Transverse colon (tissue), 4 donors: ENCODE results near the gene PDCD1. TPM values are rescaled to one million over a fixed set of nuclear protein-coding genes. Genes with fewer than 3 reads are reported as not detected.

Source experiments
- DNase-seq: peaks from one replicate; pipeline ENCODE4 v3.0.0-alpha.2; 2019
- H3K27ac ChIP-seq, 4 donors: fragments of 200-600 bp; sonication (generic); 2 replicates each; pipeline ENCODE4 v1.5.1; 2016 to 2018; ENCODE audit warnings: inconsistent platforms in 4 of 4
- H3K27me3 ChIP-seq: fragments of 200-600 bp; sonication (generic); 2 replicates; pipeline ENCODE4 v1.5.1; 2017; ENCODE audit warnings: inconsistent platforms
- H3K36me3 ChIP-seq, 4 donors: fragments of 200-600 bp; sonication (generic); 2 replicates each; pipeline ENCODE4 v1.5.1; 2017 to 2019; ENCODE audit warnings: inconsistent platforms in 4 of 4
- H3K4me1 ChIP-seq, 4 donors: fragments of 200-600 bp; sonication (generic); 2 replicates each; pipeline ENCODE4 v1.5.1; 2017 to 2020; ENCODE audit warnings: inconsistent platforms in 4 of 4
- H3K4me3 ChIP-seq, 4 donors: fragments of 200-600 bp; sonication (generic); 1 replicate in 1 of 4; 2 replicates in 3 of 4; pipeline versions ENCODE4 v1.5.1 to v1.6.1; 2017 to 2019; ENCODE audit warnings: inconsistent platforms in 4 of 4
- H3K9me3 ChIP-seq, 2 donors: fragments of 200-600 bp; sonication (generic); 2 replicates each; pipeline ENCODE4 v1.5.1; 2017 to 2019; ENCODE audit warnings: inconsistent platforms in 2 of 2
- EP300 ChIP-seq: sonication (generic); formaldehyde crosslinking; IDR thresholded peaks from one replicate; pipeline ENCODE4 v1.6.1; 2017; ENCODE audit warnings: antibody characterized with exemption, low read depth
- POLR2A ChIP-seq: fragments of 450-650 bp; IDR thresholded peaks from one replicate; pipeline ENCODE4 v1.6.1; 2016; ENCODE audit warnings: antibody characterized with exemption, mild to moderate bottlenecking, moderate library complexity
- POLR2AphosphoS5 ChIP-seq, 3 donors: sonication (generic); formaldehyde crosslinking; IDR thresholded peaks; one replicate each; pipeline ENCODE4 v1.6.1; 2016; ENCODE audit warnings: antibody characterized with exemption in 3 of 3
- WGBS, 2 donors: methylation state at CpG; one replicate each; pipeline ENCODE4 v1.1.5; 2018; ENCODE audit warnings: low coverage in 1 of 2; 5-methylcytosine and 5-hydroxymethylcytosine counted together
- in situ Hi-C, 4 donors: fragments of 200-750 bp; cut with MboI; loops; one replicate each; pipeline versions ENCODE4 v1.15.0 to v1.15.1; 2017; ENCODE audit warnings: low sequenced_read_pairs in 3 of 4, low pct_ligation_motif_present in 1 of 4, low pct_unique_long_range_greater_than_20kb in 1 of 4
- intact Hi-C: fragments of 100-400 bp; cut with DNase I; formaldehyde crosslinking; loops from one replicate; pipeline ENCODE4 v1.15.1; 2023; ENCODE audit warnings: low total_unique reads
- total RNA-seq, 4 donors: library from RNA; depleted of rRNA; stranded (reverse); fragments of >200 nt; gene quantifications; one replicate each; pipeline ENCODE4 v1.1.0, GENCODE V29; 2016
- TF ChIP-seq, protein P1 (sequence below), 5 experiments: fragments of 200-600 bp in 3 of 5; fragments of 450-650 bp in 2 of 5; sonication (generic) in 3 of 5; IDR thresholded peaks; 1 replicate in 2 of 5; 2 replicates in 3 of 5; pipeline ENCODE4 v1.5.1; 2016 to 2017; ENCODE audit warnings: antibody characterized with exemption in 5 of 5, inconsistent platforms in 3 of 5, mild to moderate bottlenecking in 2 of 5, moderate library complexity in 1 of 5

The PDCD1 gene
- total RNA-seq, 4 donors from 2014 or later: 0.55 to 0.64 TPM; not detected in 2

DNA sequence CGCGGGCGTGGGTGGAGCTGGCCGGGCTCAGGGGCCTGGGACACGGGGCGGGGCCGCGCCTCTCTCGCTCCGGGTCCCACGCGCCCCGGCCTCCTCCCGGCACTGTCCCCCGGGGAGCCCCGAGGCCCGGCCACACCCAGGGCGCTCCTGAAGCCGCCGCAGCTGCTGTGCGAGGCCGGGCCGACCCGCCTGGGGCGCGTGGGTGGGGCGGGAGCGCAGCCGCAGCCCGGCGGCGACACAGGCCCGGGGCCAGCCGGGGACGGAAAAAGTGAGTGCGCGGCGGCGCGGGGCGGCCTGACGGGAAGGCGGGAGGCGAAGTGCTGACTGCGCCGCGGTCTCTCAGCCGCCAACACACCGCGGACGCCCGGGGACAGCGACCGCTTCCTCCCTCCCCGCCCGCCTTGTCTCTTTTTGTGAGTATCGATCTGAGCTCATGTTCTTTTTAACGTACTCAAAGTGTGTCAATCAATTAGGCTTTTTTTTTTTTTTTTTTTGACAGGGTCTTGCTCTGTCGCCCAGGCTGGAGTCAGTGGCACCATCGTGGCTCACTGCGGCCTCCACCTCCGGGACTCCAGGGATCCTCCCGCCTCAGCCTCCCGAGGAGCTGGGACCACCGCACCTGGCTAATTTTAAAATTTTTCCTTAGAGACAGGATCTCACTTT lies 14.5 kb downstream of the PDCD1 start:
- H3K9me3 ChIP-seq: no peaks in the 10 kb centered on the region
- H3K4me1 ChIP-seq: peaks cover 0 to 20% (median 13%) of the 10 kb centered on the region in 4 donors
- H3K4me3 ChIP-seq: peak overlapping the region; percentile 16 to 48 (median 36)
- H3K36me3 ChIP-seq: no peaks in the 10 kb centered on the region
- H3K27ac ChIP-seq: peak overlapping the region; percentile 18 to 76 (median 54)
- intact Hi-C loops (no loop called here), in situ Hi-C loops (no loop called here)
- H3K27me3 ChIP-seq: no peaks in the 10 kb centered on the region
- DNase-seq: peak; percentile 82
- TF ChIP-seq POLR2AphosphoS5 (IDR thresholded peaks at IDR 0.05) (peak in 2 of 3 donors; percentile 45 to 57), POLR2A (no peak)
- TF ChIP-seq, protein P1, sequence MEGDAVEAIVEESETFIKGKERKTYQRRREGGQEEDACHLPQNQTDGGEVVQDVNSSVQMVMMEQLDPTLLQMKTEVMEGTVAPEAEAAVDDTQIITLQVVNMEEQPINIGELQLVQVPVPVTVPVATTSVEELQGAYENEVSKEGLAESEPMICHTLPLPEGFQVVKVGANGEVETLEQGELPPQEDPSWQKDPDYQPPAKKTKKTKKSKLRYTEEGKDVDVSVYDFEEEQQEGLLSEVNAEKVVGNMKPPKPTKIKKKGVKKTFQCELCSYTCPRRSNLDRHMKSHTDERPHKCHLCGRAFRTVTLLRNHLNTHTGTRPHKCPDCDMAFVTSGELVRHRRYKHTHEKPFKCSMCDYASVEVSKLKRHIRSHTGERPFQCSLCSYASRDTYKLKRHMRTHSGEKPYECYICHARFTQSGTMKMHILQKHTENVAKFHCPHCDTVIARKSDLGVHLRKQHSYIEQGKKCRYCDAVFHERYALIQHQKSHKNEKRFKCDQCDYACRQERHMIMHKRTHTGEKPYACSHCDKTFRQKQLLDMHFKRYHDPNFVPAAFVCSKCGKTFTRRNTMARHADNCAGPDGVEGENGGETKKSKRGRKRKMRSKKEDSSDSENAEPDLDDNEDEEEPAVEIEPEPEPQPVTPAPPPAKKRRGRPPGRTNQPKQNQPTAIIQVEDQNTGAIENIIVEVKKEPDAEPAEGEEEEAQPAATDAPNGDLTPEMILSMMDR (IDR thresholded peaks at IDR 0.05): peak in 3 of 5 experiments; percentile 21 to 34 (median 21)
- WGBS, 2 donors: 5 to 7% methylated on average over 3 to 43 of the region's 65 CpGs

DNA sequence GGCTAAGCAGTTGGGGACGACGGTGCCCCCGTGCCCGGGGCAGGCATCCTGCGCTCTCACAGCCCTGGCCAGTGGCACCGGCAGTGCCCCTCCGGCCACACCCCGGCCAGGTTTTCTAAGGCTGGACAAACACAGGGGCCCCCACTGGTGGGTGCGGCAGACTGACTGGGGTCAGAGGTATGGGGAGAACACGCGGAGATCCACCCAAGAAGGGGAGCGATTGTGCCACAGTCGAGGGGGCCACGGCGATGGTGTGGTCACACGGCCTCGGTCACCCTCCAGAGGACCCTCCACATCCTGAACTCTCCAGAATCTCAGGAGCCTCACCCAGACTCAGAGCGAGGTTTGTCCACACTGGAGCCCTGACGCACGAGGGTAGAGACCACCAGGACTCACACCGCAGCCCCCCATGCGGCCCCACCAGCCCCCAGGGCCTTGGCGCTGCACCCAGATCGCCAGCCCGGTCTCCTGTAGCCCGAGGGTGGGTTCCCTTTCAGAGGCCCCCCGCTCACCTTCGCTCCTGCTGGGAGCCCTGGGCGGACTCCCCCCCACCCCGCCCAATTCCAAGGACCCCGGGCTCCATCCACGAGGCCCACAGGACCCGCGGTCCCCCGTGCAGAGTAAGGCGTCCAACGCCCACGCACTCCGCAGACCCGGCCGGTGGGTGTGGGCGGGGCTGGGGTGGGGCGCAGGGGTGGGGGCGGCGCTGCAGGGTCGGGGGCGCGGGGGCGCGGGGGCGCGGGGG lies 15.2 kb downstream of the PDCD1 start:
- 58% methylated on average over 25 of the region's 52 CpGs; no CpG with 5 or more reads in 1 of the 2 donors for WGBS, 2 donors
- H3K36me3 ChIP-seq: no peaks in the 10 kb centered on the region
- intact Hi-C loops: no loop called here
- H3K4me1 ChIP-seq: peaks cover 0 to 20% (median 13%) of the 10 kb centered on the region in 4 donors
- H3K9me3 ChIP-seq: no peaks in the 10 kb centered on the region
- peak overlapping the region; percentile 18 to 76 (median 54) for H3K27ac ChIP-seq
- peaks cover 4% of the 10 kb centered on the region for H3K27me3 ChIP-seq
- H3K4me3 ChIP-seq: peak overlapping the region in 3 of 4 donors; percentile 35 to 48 (median 36)
- in situ Hi-C loops: no loop called here
- no peak for TF ChIP-seq POLR2A
- no peak for TF ChIP-seq EP300
- no peak for TF ChIP-seq POLR2AphosphoS5 (IDR thresholded peaks at IDR 0.05)
- TF ChIP-seq, protein P1 (IDR thresholded peaks at IDR 0.05): no peak
- DNase-seq: no peak

DNA sequence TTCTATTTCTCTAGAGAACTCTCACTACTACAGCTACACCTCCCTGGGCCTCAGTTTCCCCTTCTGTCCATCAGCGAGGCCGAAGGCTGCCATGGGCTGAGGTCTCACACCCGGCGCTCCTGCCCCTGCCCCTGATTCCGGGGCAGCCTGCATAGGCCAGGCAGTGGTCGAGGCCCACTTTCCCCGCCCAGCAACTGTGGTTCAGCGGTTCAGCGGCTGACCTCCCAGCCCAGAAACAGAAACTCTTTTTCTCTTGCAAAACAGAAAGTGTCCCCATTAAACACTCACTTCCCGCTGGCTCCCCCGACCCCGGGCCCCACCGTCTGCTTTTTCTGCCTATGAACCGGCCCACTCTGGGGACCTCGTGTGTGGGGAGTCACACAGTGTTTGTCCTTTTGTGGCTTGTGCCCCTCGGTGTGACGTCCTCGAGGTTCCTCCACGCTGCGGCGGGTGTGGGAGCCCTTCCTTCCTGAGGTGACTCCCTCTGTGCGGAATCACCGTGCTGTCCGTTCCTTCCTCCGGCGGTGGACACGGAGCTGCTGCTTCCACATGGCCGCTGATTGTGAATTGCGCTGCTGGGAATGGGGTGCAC lies 16.0 kb downstream of the PDCD1 start:
- WGBS, 2 donors: 53 to 81% methylated on average over 7 to 29 of the region's 29 CpGs
- Histone ChIP-seq H3K4me3 (peak overlapping the region in 2 of 4 donors; percentile 5 to 48), H3K27ac (peak overlapping the region; percentile 18 to 76 (median 54)), H3K9me3 (no peaks in the 10 kb centered on the region), H3K36me3 (no peaks in the 10 kb centered on the region), H3K4me1 (peaks cover 0 to 20% (median 13%) of the 10 kb centered on the region in 4 donors), H3K27me3 (peaks cover 11% of the 10 kb centered on the region)
- in situ Hi-C loops (no loop called here), intact Hi-C loops (no loop called here)
- peak; percentile 65 for DNase-seq
- TF ChIP-seq EP300: peak; percentile 53
- TF ChIP-seq POLR2A: peak; percentile 40
- TF ChIP-seq, protein P1 (IDR thresholded peaks at IDR 0.05): no peak
- TF ChIP-seq POLR2AphosphoS5 (IDR thresholded peaks at IDR 0.05): peak in 2 of 3 donors; percentile 49 to 53

DNA sequence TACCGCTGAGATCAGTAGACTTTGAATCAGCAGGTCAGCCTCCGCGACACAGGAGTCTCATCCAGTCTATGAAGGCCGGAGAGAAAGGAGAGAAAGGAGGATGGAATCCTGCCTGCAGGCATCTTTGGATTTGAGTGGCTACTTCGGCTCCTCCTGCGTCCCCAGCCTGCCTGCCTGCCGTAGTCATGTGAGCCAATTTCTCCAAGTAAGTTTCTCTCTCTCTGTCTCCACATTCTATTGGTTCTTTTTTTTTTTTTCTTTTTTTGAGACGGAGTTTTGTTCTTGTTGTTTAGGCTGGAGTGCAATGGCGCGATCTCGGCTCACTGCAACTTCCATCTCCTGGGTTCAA lies 16.7 kb downstream of the PDCD1 start:
- intact Hi-C loops (no loop called here), in situ Hi-C loops (no loop called here)
- Histone ChIP-seq H3K9me3 (no peaks in the 10 kb centered on the region), H3K27me3 (peaks cover 17% of the 10 kb centered on the region), H3K4me3 (no peak overlapping the region), H3K36me3 (no peaks in the 10 kb centered on the region), H3K4me1 (peaks cover 0 to 20% (median 13%) of the 10 kb centered on the region in 4 donors), H3K27ac (no peak overlapping the region)
- no peak for DNase-seq
- 81 to 85% methylated on average over 7 to 11 of the region's 11 CpGs for WGBS, 2 donors
- TF ChIP-seq, protein P1 (IDR thresholded peaks at IDR 0.05): no peak
- TF ChIP-seq POLR2AphosphoS5 (IDR thresholded peaks at IDR 0.05) (no peak), POLR2A (no peak), EP300 (no peak)
